ENCODE measurements around the gene CBX3.

- TF ChIP-seq ZNF274 (IDR thresholded peaks at IDR 0.05; ENCODE audit: low read depth, low read length) = no peak
- TF ChIP-seq YY1 (IDR thresholded peaks at IDR 0.05; ENCODE audit: insufficient read depth, insufficient read length) = no peak
These were observed 34.8 kb upstream of the CBX3 start for GRCh38 chr7:26166684-26167266.

All from NT2/D1 (cell line).